Natural killer cell (primary cell): ENCODE measurements around the gene PLPPR1. TPM values are rescaled to one million over a fixed set of nuclear protein-coding genes. Genes with fewer than 3 reads are reported as not detected.

Experiments
- ATAC-seq, 3 donors: fragments of 150-1000 bp in 2 of 3; fragments of 200-7000 bp in 1 of 3; cut with Tn5 transposase; 1 replicate in 1 of 3; 2 replicates in 2 of 3; pipeline ENCODE4 v1.10.0; 2021; ENCODE audit warnings: mild to moderate bottlenecking in 2 of 3, moderate library complexity in 2 of 3
- DNase-seq, 2 donors: peaks; one replicate each; pipeline versions ENCODE4 v3.0.0 to v3.0.0-alpha.2; 2013 to 2021; ENCODE audit warnings: mixed read lengths in 1 of 2
- H3K27ac ChIP-seq: one replicate; pipeline ENCODE4 v1.5.1; 2013; ENCODE audit warnings: mild to moderate bottlenecking, low read length
- H3K27me3 ChIP-seq: one replicate; pipeline ENCODE4 v1.6.1; 2013; ENCODE audit warnings: low read length; ENCODE audit not compliant: control insufficient read depth, insufficient read depth
- H3K36me3 ChIP-seq: one replicate; pipeline ENCODE4 v1.6.1; 2013; ENCODE audit warnings: low read length; ENCODE audit not compliant: control insufficient read depth, insufficient read depth
- H3K4me1 ChIP-seq: one replicate; pipeline ENCODE4 v1.6.1; 2013; ENCODE audit warnings: low read length; ENCODE audit not compliant: control insufficient read depth, insufficient read depth
- H3K4me3 ChIP-seq: one replicate; pipeline ENCODE4 v1.5.1; 2013; ENCODE audit warnings: low read length
- H3K9me3 ChIP-seq: one replicate; pipeline ENCODE4 v1.6.1; 2013; ENCODE audit warnings: low read length; ENCODE audit not compliant: control insufficient read depth, insufficient read depth
- H3K27ac Mint-ChIP-seq, 2 donors: one replicate each; pipeline ENCODE4 v1.8.0; 2022; ENCODE audit warnings: mild to moderate bottlenecking in 2 of 2, mixed read lengths in 2 of 2, moderate library complexity in 1 of 2
- H3K27me3 Mint-ChIP-seq, 2 donors: one replicate each; pipeline ENCODE4 v1.8.0; 2022; ENCODE audit warnings: low read depth in 2 of 2, mixed read lengths in 2 of 2
- H3K36me3 Mint-ChIP-seq: one replicate; pipeline ENCODE4 v1.8.0; 2022; ENCODE audit warnings: mixed read lengths
- H3K4me1 Mint-ChIP-seq, 2 donors: one replicate each; pipeline ENCODE4 v1.8.0; 2022; ENCODE audit warnings: mixed read lengths in 2 of 2
- H3K4me3 Mint-ChIP-seq: one replicate; pipeline ENCODE4 v1.8.0; 2022; ENCODE audit warnings: mild to moderate bottlenecking, moderate library complexity, mixed read lengths
- H3K9me3 Mint-ChIP-seq, 2 donors: one replicate each; pipeline ENCODE4 v1.8.0; 2022; ENCODE audit warnings: mixed read lengths in 2 of 2
- CTCF ChIP-seq: fragments of 200-600 bp; IDR thresholded peaks from one replicate; pipeline ENCODE4 v1.8.0; 2022; ENCODE audit warnings: antibody characterized with exemption
- WGBS: methylation state at CpG from one replicate; pipeline ENCODE4 v1.1.7; 2013; ENCODE audit warnings: missing lambda C conversion rate; ENCODE audit not compliant: insufficient coverage; 5-methylcytosine and 5-hydroxymethylcytosine counted together
- intact Hi-C: fragments of 100-400 bp; cut with micrococcal nuclease; formaldehyde crosslinking; loops from one replicate; pipeline ENCODE4 v1.14.2; 2022
- total RNA-seq, 4 donors: library from RNA; stranded (reverse); fragments of 120-200 nt in 1 of 4; gene quantifications; one replicate each; pipeline versions ENCODE4 v1.2.3 to v1.2.4, GENCODE V29; 2013 to 2022

PLPPR1 gene
- total RNA-seq, 3 donors from 2014 or later (not counting 1 experiment from before 2014, with no cell fraction given): not detected

GRCh38 chr9:101148344-101148743, 119.8 kb downstream of the PLPPR1 start:
- ATAC-seq: no peak
- no peaks in the 10 kb centered on the region for H3K36me3 Mint-ChIP-seq
- no peak overlapping the region for H3K4me3 Mint-ChIP-seq
- H3K27me3 ChIP-seq: no peaks in the 10 kb centered on the region
- no peak overlapping the region for H3K4me3 ChIP-seq
- no peaks in the 10 kb centered on the region for H3K4me1 ChIP-seq
- H3K36me3 ChIP-seq: no peaks in the 10 kb centered on the region
- H3K27ac ChIP-seq: no peak overlapping the region
- no peak for TF ChIP-seq CTCF
- H3K9me3 ChIP-seq: no peaks in the 10 kb centered on the region
- no peak overlapping the region for H3K27ac Mint-ChIP-seq
- DNase-seq: no peak
- peaks cover 6 to 17% of the 10 kb centered on the region in 2 donors for H3K9me3 Mint-ChIP-seq
- intact Hi-C loops: no loop called here
- no peaks in the 10 kb centered on the region for H3K4me1 Mint-ChIP-seq
- no peaks in the 10 kb centered on the region for H3K27me3 Mint-ChIP-seq

- Histone ChIP-seq H3K4me1 (no peaks in the 10 kb centered on the region), H3K27ac (no peak overlapping the region), H3K4me3 (no peak overlapping the region), H3K27me3 (no peaks in the 10 kb centered on the region), H3K9me3 (no peaks in the 10 kb centered on the region), H3K36me3 (no peaks in the 10 kb centered on the region)
- 66% methylated on average over 3 of the region's 3 CpGs for WGBS
- Mint-ChIP-seq H3K9me3 (peaks cover 7 to 8% of the 10 kb centered on the region in 2 donors), H3K36me3 (no peaks in the 10 kb centered on the region), H3K4me1 (no peaks in the 10 kb centered on the region), H3K4me3 (no peak overlapping the region), H3K27ac (no peak overlapping the region), H3K27me3 (no peaks in the 10 kb centered on the region)
- DNase-seq: no peak
- TF ChIP-seq CTCF: no peak
- no peak for ATAC-seq
- intact Hi-C loops: no loop called here
These were observed 129.8 kb downstream of the PLPPR1 start for GRCh38 chr9:101158361-101158760.

- Histone ChIP-seq H3K4me1 (no peaks in the 10 kb centered on the region), H3K36me3 (no peaks in the 10 kb centered on the region), H3K27ac (no peak overlapping the region), H3K27me3 (no peaks in the 10 kb centered on the region), H3K9me3 (no peaks in the 10 kb centered on the region), H3K4me3 (no peak overlapping the region)
- DNase-seq (no peak), ATAC-seq (no peak)
- no peaks in the 10 kb centered on the region for H3K4me1 Mint-ChIP-seq
- no peak for TF ChIP-seq CTCF
- H3K36me3 Mint-ChIP-seq: no peaks in the 10 kb centered on the region
- 44% methylated on average over 1 of the region's 1 CpG for WGBS
- intact Hi-C loops: no loop called here
- H3K9me3 Mint-ChIP-seq: peaks cover 7 to 8% of the 10 kb centered on the region in 2 donors
- H3K27me3 Mint-ChIP-seq: no peaks in the 10 kb centered on the region
- no peak overlapping the region for H3K27ac Mint-ChIP-seq
- no peak overlapping the region for H3K4me3 Mint-ChIP-seq
These were observed 133.7 kb downstream of the PLPPR1 start for GRCh38 chr9:101162231-101162630.

GRCh38 chr9:101165131-101165530, 136.6 kb downstream of the PLPPR1 start:
- Histone ChIP-seq H3K4me3 (no peak overlapping the region), H3K27me3 (no peaks in the 10 kb centered on the region), H3K36me3 (no peaks in the 10 kb centered on the region), H3K4me1 (no peaks in the 10 kb centered on the region), H3K9me3 (no peaks in the 10 kb centered on the region), H3K27ac (no peak overlapping the region)
- Mint-ChIP-seq H3K27ac (no peak overlapping the region), H3K4me1 (no peaks in the 10 kb centered on the region), H3K36me3 (no peaks in the 10 kb centered on the region), H3K27me3 (no peaks in the 10 kb centered on the region), H3K4me3 (no peak overlapping the region), H3K9me3 (peaks cover 3 to 10% of the 10 kb centered on the region in 2 donors)
- 55% methylated on average over 1 of the region's 1 CpG for WGBS
- DNase-seq (no peak), ATAC-seq (no peak)
- TF ChIP-seq CTCF: no peak
- intact Hi-C loops: no loop called here
